Activated T-cell treated with anti-CD3 and anti-CD28 coated beads for 1 hour (primary cell): ENCODE measurements around the gene KY.

Experiments used
- DNase-seq: peaks from one replicate; pipeline ENCODE4 v3.0.0-alpha.2; 2020; ENCODE audit warnings: low read depth

Gene KY, protein sequence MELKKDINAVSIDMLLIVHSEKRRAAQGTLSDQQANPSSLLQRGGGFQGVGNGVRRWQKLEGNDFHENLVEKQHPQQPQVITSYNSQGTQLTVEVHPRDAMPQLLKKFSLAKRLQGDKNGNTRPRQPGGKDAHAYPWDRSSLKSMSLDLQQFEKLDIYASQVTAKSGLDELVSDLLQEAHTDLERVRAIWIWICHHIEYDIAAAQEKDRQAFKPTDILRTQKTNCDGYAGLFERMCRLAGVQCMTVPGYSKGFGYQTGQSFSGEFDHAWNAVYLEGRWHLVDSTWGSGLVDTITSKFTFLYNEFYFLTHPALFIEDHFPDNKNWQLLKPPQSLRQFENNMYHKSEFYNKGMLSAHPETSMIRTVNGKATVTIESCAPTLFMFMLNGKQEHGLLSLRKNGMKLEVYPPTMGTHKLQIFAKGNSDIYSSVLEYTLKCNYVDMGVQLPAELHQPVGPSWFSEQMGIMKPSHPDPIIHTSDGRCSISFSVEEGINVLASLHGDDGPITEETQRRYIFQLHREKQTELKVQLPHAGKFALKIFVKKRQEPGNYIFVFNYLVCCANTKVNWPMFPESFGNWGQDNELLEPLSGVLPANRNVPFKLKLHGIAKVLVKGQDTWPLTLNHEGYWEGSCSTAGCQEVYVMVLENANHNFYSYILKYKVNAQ

DNA sequence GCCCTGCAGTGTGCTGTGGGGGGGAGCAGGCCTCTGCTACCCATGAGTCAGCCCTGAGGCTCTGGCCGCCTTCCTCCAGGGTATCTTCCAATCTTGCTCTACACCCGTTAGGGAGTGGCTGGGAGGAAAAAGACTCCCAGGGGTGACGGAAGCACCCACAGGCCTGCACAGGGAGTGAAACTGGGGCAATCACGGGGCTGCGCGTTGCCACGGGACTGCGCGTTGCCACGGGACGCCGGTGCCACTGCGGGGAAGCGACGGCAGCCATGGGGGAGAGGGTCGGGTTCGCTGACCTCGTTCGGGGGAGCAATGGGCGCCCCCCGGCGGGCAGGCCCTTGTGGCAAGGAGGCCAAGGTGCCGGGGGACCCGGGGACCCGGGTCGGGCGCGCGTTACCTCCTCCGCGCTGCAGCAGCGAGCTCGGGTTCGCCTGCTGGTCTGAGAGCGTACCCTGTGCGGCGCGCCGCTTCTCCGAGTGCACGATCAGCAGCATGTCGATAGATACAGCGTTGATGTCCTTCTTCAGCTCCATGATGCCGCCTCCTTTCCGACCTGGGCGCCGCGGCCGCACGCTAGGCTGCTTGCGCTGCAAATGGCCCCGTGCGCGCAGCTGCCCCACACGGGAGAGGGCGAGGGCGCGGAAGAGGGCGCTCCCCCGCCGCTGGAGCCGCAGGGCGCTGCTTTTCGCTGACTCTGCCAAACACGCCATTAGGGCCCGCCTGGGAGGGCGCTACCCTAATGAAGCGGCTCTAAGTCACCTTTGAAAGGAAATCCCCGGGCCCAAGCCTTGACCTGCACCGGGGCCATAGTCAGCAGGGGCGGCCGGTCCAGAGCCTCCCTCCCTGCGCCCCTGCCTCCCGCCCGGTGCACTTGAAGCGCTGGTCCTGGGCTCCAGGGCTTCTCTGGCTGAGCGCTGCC, at the start of gene KY:
KY (minus strand) TSS at position 592 of the 916 bp plus-strand sequence; CDS start at position 530, 62 bp downstream.
- DNase-seq, result no peak

DNA sequence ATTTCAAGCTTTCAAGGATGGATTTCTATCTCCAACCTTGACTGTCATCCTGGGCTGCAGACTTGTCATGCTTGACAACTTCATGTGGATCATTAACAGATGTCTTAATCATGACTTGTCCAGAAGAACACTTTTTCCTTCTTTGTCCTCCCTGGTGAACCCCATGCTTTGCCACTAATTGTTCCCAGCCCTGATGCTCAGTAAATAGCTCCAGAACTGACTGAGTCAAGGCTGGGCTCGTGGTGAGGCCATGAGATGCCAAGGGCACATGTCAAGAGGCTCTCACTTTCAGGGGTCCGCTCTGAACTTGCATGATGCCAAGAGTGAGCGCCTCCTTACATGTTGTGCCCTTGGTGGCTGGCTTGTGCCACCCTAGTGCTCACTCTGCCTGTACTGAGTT, 48.9 kb upstream of the KY start:
- no peak for DNase-seq

DNA sequence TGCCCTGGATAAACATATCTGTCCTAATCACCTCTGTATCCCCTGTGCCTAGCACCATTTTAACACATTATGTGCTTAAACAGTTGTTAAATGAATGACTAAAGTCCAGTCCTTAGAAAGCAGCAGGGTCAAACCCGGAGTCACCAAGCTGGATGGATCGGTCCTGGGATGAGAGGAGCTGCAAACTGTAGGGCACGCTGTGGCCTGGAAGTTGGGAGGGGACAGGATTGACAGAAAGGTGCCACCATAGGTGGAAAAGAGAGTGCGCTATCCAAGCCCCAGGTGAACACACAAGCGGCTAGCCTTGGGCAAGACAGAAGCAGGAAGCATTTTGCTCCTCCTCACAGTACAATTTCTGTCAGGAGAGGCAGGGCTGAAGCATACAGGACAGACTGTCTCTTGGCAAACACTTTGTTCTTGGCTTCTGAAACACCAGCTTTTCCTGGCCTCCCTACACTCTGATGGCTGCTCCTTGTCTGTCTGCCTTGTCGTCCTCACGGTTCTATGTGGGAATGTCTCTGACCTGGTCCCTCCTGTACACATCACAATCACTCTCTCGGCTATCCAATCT, 48.4 kb upstream of the KY start:
- no peak for DNase-seq

DNA sequence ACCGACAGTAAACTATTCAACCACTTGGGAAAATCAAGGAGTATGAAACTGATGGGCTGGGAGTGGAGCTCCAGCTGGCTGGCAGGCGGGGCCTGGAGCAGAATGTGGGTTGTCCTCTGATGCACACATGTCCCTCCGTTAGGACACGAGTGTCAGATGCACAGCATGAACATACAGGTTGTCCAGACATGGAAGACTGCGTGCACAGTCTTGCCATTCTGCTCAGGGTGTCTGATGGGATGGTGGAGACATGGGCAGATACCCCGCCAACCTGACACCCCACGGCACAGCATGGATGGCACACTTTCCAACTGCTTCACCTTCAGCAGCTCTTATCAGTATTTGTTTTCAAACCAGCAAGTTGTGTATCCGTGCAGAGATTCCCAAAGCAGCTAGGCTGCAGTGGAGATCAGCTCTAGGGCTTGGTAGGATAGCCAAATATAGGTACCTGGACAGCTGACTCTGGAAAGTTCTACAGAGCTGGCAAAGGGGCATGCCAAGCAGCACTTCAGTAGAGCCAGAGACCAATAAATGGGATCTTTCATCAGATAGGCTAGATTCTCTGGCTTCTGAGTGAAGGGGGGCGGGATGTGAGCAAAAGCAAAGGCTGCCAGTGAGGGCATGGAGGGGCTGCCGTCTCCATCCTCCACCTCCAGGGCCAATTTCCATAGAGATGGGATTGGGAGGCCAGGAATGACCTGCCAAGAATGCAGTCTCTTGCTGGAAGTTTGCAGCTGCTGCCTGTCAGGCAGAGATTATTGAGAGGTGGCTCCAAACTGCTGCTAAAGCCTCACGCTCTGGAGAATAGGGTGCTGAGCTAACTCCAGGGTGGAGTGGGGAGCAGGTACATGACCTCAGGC, 47.2 kb upstream of the KY start:
- no peak for DNase-seq

DNA sequence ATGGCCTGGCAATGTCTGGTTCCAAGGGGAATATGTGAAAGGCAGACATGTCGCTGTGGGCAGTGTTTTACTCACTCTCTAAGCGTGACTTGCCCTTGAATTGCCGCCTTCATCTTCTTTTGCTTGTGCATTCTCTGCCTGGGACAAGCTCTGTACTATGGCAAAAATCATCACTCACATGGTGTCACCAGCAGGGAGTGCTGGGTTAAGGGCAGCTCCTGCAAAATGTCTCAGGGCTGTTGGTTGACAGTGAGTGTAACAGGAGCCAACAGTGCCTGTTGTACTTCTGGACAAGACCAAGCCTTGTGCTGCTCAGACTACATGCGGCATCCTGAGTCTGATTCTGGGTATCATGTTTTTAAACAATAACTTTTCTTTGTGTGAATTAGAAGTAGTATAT, 45.3 kb upstream of the KY start:
- DNase-seq, result no peak

DNA sequence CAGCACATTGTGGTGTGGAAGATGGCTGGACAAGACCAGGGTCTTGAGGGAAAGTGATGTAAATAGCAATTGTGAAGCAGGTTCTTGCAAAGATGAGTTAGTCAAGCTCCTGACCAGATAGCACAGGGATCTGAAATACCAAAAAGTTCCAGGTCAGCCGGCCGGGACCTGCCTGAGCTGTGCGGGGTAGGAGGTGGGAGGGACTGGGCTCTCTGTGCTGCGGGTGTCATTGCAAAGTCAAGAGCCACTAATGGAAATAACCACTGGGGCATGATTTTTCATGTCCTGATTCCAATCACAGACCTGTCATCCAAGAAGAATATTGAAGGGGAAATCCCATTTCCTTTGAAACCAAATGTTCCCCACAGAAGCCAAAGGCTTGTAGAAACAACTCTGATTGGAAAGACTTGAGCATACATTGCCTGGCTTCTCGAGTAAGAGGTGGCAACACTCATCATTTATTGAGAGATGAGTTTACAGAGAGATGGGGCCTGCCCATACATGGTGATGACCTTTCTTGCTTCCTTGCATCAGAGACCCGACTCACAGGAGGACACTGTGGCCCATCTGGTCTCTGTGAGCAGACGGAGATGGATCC, 44.2 kb upstream of the KY start:
- DNase-seq, result no peak

DNA sequence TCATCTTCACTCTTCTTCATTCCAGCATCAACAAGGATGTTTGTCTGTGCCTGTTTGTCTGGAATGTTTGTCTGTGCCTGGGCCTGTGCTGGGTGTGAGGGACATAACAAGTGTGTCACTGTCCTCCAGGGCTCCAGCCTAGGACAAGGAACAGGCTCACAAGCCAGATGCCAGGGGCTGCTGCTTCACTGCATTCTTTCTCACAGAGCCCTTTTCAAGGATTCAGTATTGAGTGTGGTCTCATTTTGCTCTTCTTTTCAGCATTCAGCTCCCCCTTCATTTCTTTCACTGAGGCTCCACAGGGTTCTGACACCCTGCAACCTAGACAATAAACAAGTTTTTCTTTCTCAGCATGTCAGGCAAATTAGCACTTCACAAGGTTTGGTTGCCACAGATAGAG, 43.6 kb upstream of the KY start:
- DNase-seq, result no peak

DNA sequence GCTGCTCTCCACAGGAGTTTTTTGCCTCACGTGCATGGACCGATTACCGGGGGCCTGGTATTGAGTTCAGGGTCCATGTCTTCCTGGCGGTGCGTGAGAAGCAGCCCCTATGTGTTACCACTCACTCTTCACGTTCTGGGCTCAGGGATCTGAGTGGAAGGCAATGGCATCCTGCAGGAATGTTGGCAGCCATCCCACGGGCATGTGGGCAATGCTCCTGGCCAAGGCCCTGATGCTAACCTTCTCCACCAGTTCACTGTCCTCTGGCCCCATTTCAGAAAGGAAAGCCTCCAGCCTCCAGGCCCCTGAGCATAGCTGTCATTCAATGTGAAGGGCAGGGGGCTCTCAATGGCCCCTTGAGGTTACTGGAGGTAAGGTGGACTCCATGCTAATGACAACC, 43.0 kb upstream of the KY start:
- no peak for DNase-seq

DNA sequence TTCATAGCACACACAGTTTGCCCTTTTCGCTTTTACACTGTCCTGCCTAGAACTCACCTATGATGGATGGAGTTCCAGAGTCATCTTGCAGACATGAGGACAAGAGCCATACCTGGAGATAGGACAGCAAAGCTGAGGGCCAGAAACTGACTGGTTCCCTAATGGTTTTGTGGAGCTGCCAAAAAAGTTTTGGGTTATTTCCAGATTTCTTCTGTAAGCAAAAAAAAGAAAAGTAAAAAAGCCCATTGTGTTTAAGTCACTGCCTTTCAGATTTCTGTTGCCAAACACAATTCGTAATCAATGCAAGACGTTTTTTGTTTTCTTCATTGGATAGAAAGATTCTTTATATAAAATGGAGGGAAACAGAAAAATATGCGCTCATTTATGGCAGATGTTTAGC, 42.4 kb upstream of the KY start:
- no peak for DNase-seq

DNA sequence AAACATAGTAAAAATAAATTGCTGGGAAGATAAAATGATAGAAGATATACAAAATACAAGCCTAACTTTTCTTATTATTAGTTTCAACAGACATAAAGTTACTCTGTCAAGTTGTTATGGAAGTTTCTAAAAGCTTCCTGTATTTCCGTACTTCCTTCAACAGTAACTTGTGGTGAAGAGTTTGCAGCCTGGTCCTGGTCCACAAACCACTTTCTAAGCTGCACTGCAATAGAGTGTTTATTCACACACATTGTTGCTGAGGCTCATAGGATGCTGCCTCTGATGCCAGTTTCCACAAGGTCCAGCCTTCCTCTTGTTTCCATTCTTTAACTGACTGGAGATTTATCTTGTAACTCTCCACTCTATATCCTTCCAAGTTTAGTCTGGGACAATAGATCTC, 39.4 kb upstream of the KY start:
- no peak for DNase-seq

DNA sequence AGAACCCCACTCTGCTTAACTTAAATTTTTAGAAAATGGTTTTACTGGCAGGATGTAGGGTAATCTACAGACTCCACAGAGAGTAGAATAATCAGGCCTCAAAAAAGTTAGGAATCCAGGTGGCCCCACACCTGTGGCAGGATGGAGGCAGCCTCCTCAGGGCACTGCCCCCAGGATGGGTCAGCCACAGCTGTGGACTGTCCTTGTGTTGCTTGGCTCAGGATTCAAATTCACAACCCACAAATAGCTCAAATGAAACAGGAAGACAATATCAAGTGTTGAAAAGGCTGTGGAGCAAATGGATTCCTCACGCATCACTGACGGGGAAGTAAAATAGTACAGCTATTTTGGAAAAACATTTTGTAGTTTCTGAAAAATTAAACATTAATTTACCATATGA, 36.8 kb upstream of the KY start:
- DNase-seq, result no peak

DNA sequence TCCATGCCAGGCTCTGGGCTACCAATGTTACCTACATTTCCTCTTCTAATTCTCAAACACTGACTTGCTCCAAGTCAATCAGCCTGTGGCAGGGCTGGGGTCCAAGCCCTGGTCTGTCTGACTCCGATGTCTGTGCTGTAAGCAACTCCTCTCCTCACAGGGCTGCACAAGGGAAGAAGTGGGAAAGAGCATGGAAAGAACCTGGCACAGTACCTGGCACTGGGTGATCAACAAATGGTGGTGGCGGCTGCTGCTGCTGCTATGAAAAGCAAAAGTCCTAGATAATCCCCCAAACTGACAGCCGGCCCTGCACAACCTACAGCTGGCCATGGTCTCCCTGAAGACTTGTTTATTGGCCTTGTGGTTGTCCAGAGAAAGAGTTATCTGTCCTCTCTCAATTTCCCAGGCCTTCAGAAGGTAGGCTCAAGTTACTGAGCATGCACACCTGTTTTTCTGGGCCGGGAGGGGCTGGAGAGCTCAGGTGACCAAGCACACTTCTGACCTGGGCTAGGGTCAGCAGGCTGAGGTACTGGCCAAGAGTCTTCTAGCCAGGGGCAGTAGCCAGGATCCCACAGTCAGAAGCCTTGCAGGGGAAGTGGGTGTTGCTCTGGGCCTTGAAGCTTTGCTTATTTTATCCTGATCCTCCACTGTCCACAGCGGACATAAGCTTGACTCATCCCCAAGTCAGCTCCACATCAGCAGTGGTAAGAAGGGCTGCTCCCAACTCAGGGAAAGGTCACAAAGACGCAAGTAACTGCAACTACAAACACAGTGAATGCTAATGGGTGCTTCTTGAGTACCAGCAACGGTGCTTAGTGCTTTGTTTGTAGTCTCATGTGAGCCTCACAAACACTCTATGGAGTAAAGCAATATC, 35.3 kb upstream of the KY start:
- no peak for DNase-seq

DNA sequence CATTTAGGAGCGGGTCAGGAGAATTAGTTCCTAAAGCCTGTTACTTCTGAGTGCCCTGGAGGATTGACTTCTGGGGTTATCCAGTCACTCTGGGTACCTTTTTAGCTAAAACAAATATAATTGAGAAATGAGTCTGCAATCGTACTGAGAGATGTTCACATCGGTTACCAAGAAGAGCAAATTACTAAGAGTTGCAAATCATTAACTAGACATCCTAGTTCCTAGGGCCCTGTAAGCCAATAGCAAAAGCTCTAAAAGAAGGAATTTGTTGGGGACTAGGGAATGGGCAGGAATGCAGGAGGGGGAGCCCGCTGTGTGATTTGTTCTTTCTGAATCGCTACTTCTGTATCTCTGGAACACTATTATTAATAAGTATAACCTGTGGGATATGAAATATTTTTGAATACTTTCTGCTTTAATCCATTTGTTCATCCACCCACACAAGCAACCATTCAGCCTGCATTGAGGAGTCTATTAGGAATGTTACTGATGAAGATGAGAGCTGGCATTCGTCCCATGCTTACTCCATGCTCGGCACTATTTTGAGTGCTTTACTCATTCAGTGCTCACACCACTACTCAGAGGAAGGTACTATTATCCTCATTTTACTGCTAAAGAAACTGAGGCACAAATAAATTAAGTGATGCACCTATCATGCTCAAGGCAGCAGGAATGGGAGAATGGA, 31.5 kb upstream of the KY start:
- DNase-seq, result no peak

DNA sequence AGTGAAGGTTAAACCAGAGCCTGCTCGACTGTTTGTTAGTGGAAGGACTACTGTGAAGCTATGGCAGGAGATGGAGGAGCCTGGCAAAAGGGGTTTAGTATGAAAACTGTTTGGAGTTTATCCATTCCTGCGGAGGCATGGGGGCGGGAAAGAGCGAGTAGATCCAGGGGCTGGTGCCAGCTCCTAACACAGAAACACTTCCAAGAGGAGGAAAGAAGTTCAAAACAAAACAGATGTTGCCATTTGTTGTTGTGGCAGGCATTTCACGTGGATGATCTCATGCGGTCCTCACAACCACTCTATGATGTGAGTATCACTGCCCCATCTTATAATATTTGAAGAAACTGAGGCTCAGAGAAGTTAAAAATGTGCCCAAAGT, 30.7 kb upstream of the KY start:
- no peak for DNase-seq

DNA sequence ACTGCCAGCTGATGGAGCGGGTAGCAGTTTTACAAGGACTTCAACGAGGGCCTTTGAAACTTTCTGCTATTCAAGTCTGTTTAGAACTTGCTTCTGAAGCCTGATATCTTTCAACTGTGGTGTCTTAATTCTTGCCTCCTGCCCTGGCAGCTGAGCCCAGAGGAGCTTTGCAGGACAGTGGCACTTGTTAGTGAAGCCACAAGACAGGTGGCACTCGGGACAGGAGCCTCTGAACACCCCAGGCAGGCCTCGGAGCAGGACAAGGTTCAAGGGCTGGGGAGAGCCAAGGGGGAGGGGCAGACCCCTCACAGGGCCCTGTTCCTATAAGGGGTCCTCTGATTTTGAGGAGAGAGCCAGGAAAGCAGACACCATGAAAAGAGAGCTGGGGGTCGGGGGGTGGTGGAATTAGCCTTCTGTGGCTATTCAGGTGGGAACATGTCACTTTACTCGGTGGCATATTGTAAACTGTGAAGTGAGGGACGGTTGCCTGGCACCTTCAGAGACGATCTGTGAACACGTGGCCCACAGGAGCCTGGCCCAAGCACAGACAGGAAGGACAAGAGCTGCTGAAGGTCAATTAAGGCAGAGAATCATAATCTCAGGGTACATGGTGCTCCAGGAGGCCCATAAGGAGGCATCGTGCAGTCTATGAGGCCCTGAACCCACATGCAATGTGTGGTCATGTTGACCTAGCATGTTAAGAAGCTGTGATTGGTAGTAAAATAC, 30.1 kb upstream of the KY start:
- DNase-seq, result no peak

DNA sequence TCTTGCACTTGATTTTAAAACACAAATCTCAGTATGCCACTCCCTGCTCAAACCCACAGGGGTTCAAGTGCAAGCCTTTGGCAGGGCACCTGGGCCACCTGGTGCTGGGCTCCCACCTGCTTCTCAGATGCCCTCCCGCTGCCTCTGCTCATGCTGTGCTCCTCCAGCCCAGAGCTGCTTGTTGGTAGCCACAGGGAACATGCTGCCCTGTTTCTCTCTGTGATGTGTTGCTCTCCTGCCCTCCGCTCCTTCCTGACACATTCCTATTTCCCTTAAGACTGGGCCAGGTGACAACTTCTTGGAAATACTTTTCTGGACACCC, 27.1 kb upstream of the KY start:
- no peak for DNase-seq

DNA sequence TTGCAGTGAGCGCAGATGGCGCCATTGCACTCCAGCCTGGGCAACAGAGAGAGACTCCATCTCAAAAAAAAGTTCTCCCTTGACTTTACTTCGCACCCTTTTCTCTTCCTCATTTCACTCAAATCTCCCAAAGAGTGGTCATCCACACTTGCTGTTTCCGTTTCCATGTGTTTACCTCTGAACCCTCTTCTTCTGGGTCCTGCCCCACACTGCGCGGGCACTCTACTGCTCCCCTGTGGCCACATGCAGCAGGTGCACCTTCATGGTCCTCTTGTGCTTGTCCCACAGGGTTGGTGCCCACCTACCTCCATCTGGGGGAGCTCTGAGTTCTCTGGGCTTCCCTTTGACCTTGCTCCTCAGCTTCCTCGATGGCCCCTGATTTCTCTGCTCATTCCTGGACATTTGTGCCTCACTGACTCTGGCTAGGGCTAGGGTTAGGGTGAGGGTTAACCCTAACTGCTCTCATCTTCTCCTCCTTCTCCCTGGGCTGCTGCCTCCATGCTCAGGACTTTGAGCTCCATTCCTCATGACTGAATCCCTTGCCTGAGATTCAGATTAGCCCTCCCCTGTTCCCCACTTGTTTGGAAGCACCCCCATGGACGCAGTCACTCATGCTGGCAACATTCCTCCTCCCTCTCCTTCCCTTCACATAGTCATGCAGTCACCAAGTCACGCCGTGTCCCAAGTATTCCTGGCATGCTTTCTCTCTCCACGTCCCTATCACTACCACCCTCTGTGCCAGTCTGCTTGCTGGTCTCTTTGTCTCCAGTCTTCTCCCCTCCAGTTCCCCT, 26.6 kb upstream of the KY start:
- DNase-seq, result no peak

DNA sequence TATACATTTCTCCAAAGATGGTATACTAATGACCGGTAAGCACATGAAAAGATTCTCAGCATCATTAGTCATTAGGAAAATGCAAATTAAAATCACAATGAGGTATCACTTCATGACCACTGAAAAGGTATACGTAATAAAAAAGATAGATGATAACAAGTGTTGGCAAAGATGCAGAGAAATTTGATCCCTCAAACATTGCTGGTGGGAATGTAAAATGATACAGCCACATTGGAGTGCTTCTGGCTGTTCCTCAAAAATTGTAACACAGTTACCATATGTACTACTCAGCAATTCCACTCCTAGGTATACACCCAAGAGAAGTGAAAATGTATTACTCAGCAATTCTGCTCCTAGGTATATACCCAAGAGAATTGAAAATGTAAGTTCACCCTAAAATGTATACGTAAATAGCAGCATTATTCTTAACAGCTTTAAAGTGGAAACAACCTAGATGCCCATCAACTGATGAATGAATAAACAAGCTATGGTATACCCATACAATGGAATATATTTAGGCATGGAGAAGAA, 25.0 kb upstream of the KY start:
- no peak for DNase-seq
